ENCODE data around the gene ARPP21. TPM values are rescaled to one million over a fixed set of nuclear protein-coding genes. Genes with fewer than 3 reads are reported as not detected.

ARPP21 gene
- total RNA-seq, 1 experiment from 2014 or later: not detected

GRCh38 chr3:35727179-35727578, 87.9 kb downstream of the ARPP21 start:
- no peak for DNase-seq (ENCODE audit: extremely low read depth, low read depth)

- no peak for DNase-seq (ENCODE audit: extremely low read depth, low read depth)
Observed at GRCh38 chr3:35733341-35733740, 94.0 kb downstream of the ARPP21 start.

- no peak for DNase-seq (ENCODE audit: extremely low read depth, low read depth)
Observed at GRCh38 chr3:35733864-35734263, 94.5 kb downstream of the ARPP21 start.

GRCh38 chr3:35737080-35737479, 97.8 kb downstream of the ARPP21 start:
- DNase-seq (ENCODE audit: extremely low read depth, low read depth): no peak

GRCh38 chr3:35737527-35737926, 98.2 kb downstream of the ARPP21 start:
- no peak for DNase-seq (ENCODE audit: extremely low read depth, low read depth)

GRCh38 chr3:35737934-35738706, 98.8 kb downstream of the ARPP21 start:
- no peak for DNase-seq (ENCODE audit: extremely low read depth, low read depth)

GRCh38 chr3:35739181-35739809, 100.0 kb downstream of the ARPP21 start:
- DNase-seq (ENCODE audit: extremely low read depth, low read depth): no peak

- no peak for DNase-seq (ENCODE audit: extremely low read depth, low read depth)
Observed at GRCh38 chr3:35739964-35740527, 100.7 kb downstream of the ARPP21 start.

- DNase-seq (ENCODE audit: extremely low read depth, low read depth): no peak
Observed at GRCh38 chr3:35743218-35743617, 103.9 kb downstream of the ARPP21 start.

GRCh38 chr3:35744419-35744818, 105.1 kb downstream of the ARPP21 start:
- DNase-seq (ENCODE audit: extremely low read depth, low read depth): no peak

- no peak for DNase-seq (ENCODE audit: extremely low read depth, low read depth)
Observed at GRCh38 chr3:35745351-35745750, 106.0 kb downstream of the ARPP21 start.

- DNase-seq (ENCODE audit: extremely low read depth, low read depth): no peak
Observed at GRCh38 chr3:35745802-35746484, 106.6 kb downstream of the ARPP21 start.

- no peak for DNase-seq (ENCODE audit: extremely low read depth, low read depth)
Observed at GRCh38 chr3:35746492-35746891, 107.2 kb downstream of the ARPP21 start.

GRCh38 chr3:35748144-35748543, 108.8 kb downstream of the ARPP21 start:
- no peak for DNase-seq (ENCODE audit: extremely low read depth, low read depth)

GRCh38 chr3:35751207-35751606, 111.9 kb downstream of the ARPP21 start:
- DNase-seq (ENCODE audit: extremely low read depth, low read depth): no peak

- no peak for DNase-seq (ENCODE audit: extremely low read depth, low read depth)
Observed at GRCh38 chr3:35757991-35758757, 118.8 kb downstream of the ARPP21 start.

GRCh38 chr3:35760146-35760545, 120.8 kb downstream of the ARPP21 start:
- no peak for DNase-seq (ENCODE audit: extremely low read depth, low read depth)

- no peak for DNase-seq (ENCODE audit: extremely low read depth, low read depth)
Observed at GRCh38 chr3:35761311-35761710, 122.0 kb downstream of the ARPP21 start.

- no peak for DNase-seq (ENCODE audit: extremely low read depth, low read depth)
Observed at GRCh38 chr3:35772381-35773015, 133.2 kb downstream of the ARPP21 start.

- no peak for DNase-seq (ENCODE audit: extremely low read depth, low read depth)
Observed at GRCh38 chr3:35773417-35773816, 134.1 kb downstream of the ARPP21 start.

Measured in NCI-H460 (cell line).